Kidney (tissue), 14 donors: Measurements from ENCODE around the gene KIF21A. TPM values are rescaled to one million over a fixed set of nuclear protein-coding genes. Genes with fewer than 3 reads are reported as not detected.

Experiments
- DNase-seq, 5 donors: peaks; one replicate each; pipeline ENCODE4 v3.0.0-alpha.2; 2013 to 2020
- FAIRE-seq: peaks from 2 replicates; lab custom pipeline; 2012; peaks lifted over from hg19 to GRCh38; lab: Jason Lieb, UNC
- H3K27ac ChIP-seq, 2 donors: one replicate each; pipeline ENCODE4 v1.7.0; 2013; ENCODE audit warnings: low read depth in 2 of 2, low read length in 2 of 2, inconsistent platforms in 1 of 2
- H3K27me3 ChIP-seq: one replicate; pipeline ENCODE4 v1.7.1; 2013; ENCODE audit warnings: low read length, inconsistent platforms; ENCODE audit not compliant: control insufficient read depth, insufficient read depth
- H3K36me3 ChIP-seq, 3 donors: one replicate each; pipeline versions ENCODE4 v1.7.0 to v1.7.1; 2013; ENCODE audit warnings: low read length in 3 of 3, control low read depth in 1 of 3, inconsistent platforms in 1 of 3; ENCODE audit not compliant: insufficient read depth in 3 of 3, control insufficient read depth in 2 of 3
- H3K4me1 ChIP-seq, 3 donors: one replicate each; pipeline versions ENCODE4 v1.7.0 to v1.7.1; 2013; ENCODE audit warnings: low read length in 3 of 3, inconsistent platforms in 1 of 3, low read depth in 1 of 3; ENCODE audit not compliant: control insufficient read depth in 2 of 3, insufficient read depth in 2 of 3
- H3K4me3 ChIP-seq, 3 donors: one replicate each; pipeline versions ENCODE4 v1.7.0 to v1.8.1; 2013; ENCODE audit warnings: low read length in 3 of 3, control low read depth in 1 of 3, inconsistent platforms in 1 of 3
- H3K9ac ChIP-seq, 3 donors: one replicate each; pipeline versions ENCODE4 v1.7.0 to v1.7.1; 2013; ENCODE audit warnings: low read length in 3 of 3, control low read depth in 1 of 3, inconsistent platforms in 1 of 3
- H3K9me3 ChIP-seq, 3 donors: one replicate each; pipeline versions ENCODE4 v1.7.0 to v1.7.1; 2013; ENCODE audit warnings: low read length in 3 of 3, control low read depth in 1 of 3, inconsistent platforms in 1 of 3; ENCODE audit not compliant: control insufficient read depth in 2 of 3, insufficient read depth in 1 of 3
- CTCF ChIP-seq: IDR thresholded peaks from 3 replicates; pipeline ENCODE4 v1.5.1; 2012; ENCODE audit warnings: mild to moderate bottlenecking, moderate library complexity, borderline replicate concordance; ENCODE audit not compliant: insufficient read depth; ENCODE audit errors: extremely low read depth
- intact Hi-C: fragments of 100-400 bp; cut with DNase I; formaldehyde crosslinking; loops from one replicate; pipeline ENCODE4 v1.11.1; 2022
- polyA plus RNA-seq: library from polyadenylated mRNA; stranded (reverse); fragments of 350-450 nt; fragmentation: Illumina TruSeq; extraction: RNeasy Lipid Tissue Mini Kit (QIAGEN cat#74804); gene quantifications from one replicate; pipeline ENCODE4 v1.2.3, GENCODE V29; 2014; ENCODE audit warnings: low read depth, low replicate concordance; ENCODE audit not compliant: insufficient read depth
- total RNA-seq: library from RNA; stranded (reverse); fragmentation: NEBNext Ultra II Directional; extraction: Animal tissue kit (Norgen Biotek cat#: 25700); gene quantifications from one replicate; pipeline ENCODE4 v1.2.1, GENCODE V29; 2021
- donor health status: control.
- donor health status: control.
- donor health status: control.
- donor health status: control.
- donor health status: control.
- donor health status: DM: yes; HTN: yes; CAD: no.
- donor health status: Normal renal cell carcinoma (clear cell type).

Gene KIF21A
- total and polyA plus RNA-seq, 2 donors from 2014 or later: 16.8 to 25.7 TPM

- Histone ChIP-seq H3K4me3 (no peak overlapping the region), H3K9me3 (no peaks in the 10 kb centered on the region), H3K27ac (no peak overlapping the region), H3K9ac (no peak overlapping the region), H3K27me3 (no peaks in the 10 kb centered on the region), H3K36me3 (no peaks in the 10 kb centered on the region), H3K4me1 (peaks cover 0 to 5% (median 0%) of the 10 kb centered on the region in 3 donors)
- no peak for DNase-seq
- intact Hi-C loops: no loop called here
- TF ChIP-seq CTCF: no peak
- FAIRE-seq: no peak
These were observed 91.8 kb downstream of the KIF21A start for GRCh38 chr12:39351153-39351552.

GRCh38 chr12:39348941-39349626 lies 93.8 kb downstream of the KIF21A start:
- H3K27me3 ChIP-seq: no peaks in the 10 kb centered on the region
- no peak overlapping the region for H3K27ac ChIP-seq
- no peak overlapping the region for H3K9ac ChIP-seq
- no peak for DNase-seq
- FAIRE-seq: no peak
- no peaks in the 10 kb centered on the region for H3K36me3 ChIP-seq
- H3K4me3 ChIP-seq: no peak overlapping the region
- no peaks in the 10 kb centered on the region for H3K9me3 ChIP-seq
- peaks cover 0 to 5% (median 0%) of the 10 kb centered on the region in 3 donors for H3K4me1 ChIP-seq
- TF ChIP-seq CTCF: no peak
- intact Hi-C loops: no loop called here

GRCh38 chr12:39348523-39348922 lies 94.4 kb downstream of the KIF21A start:
- intact Hi-C loops: no loop called here
- Histone ChIP-seq H3K4me1 (peaks cover 0 to 5% (median 2%) of the 10 kb centered on the region in 3 donors), H3K36me3 (no peaks in the 10 kb centered on the region), H3K9me3 (no peaks in the 10 kb centered on the region), H3K27me3 (no peaks in the 10 kb centered on the region), H3K4me3 (no peak overlapping the region), H3K9ac (no peak overlapping the region), H3K27ac (no peak overlapping the region)
- FAIRE-seq (no peak), DNase-seq (peak in 1 of 5 donors; percentile 3)
- no peak for TF ChIP-seq CTCF
